Activated T-cell treated with anti-CD3 and anti-CD28 coated beads, Interleukin-2, amount 50 U/mL, for 1 hour (primary cell): ENCODE results near the gene CDKAL1.

Experiments
- DNase-seq: peaks from one replicate; pipeline ENCODE4 v3.0.0-alpha.2; 2020

Gene CDKAL1

GRCh38 chr6:20933057-20933788 is 399.0 kb downstream of the CDKAL1 start:
- DNase-seq = no peak

GRCh38 chr6:20936949-20937348 is 402.7 kb downstream of the CDKAL1 start:
- DNase-seq = no peak

GRCh38 chr6:20939161-20939775 is 405.0 kb downstream of the CDKAL1 start:
- no peak for DNase-seq

- no peak for DNase-seq
Observed at GRCh38 chr6:20943040-20943627, 408.9 kb downstream of the CDKAL1 start.

GRCh38 chr6:20943922-20944321 is 409.7 kb downstream of the CDKAL1 start:
- DNase-seq = no peak

- no peak for DNase-seq
Observed at GRCh38 chr6:20946022-20946421, 411.8 kb downstream of the CDKAL1 start.

GRCh38 chr6:20946890-20947289 is 412.6 kb downstream of the CDKAL1 start:
- DNase-seq = no peak

- no peak for DNase-seq
Observed at GRCh38 chr6:20947977-20948376, 413.7 kb downstream of the CDKAL1 start.

- no peak for DNase-seq
Observed at GRCh38 chr6:20948556-20948955, 414.3 kb downstream of the CDKAL1 start.

GRCh38 chr6:20949138-20949537 is 414.9 kb downstream of the CDKAL1 start:
- DNase-seq = no peak

GRCh38 chr6:20952699-20953474 is 418.6 kb downstream of the CDKAL1 start:
- DNase-seq = no peak

GRCh38 chr6:20954315-20954714 is 420.1 kb downstream of the CDKAL1 start:
- no peak for DNase-seq

- no peak for DNase-seq
Observed at GRCh38 chr6:20955131-20955530, 420.9 kb downstream of the CDKAL1 start.

- no peak for DNase-seq
Observed at GRCh38 chr6:20955751-20956150, 421.5 kb downstream of the CDKAL1 start.

- no peak for DNase-seq
Observed at GRCh38 chr6:20960067-20960466, 425.8 kb downstream of the CDKAL1 start.

- DNase-seq = no peak
Observed at GRCh38 chr6:20965276-20965675, 431.0 kb downstream of the CDKAL1 start.

- no peak for DNase-seq
Observed at GRCh38 chr6:20965915-20966314, 431.7 kb downstream of the CDKAL1 start.

- no peak for DNase-seq
Observed at GRCh38 chr6:20969551-20969950, 435.3 kb downstream of the CDKAL1 start.

- DNase-seq = no peak
Observed at GRCh38 chr6:20976391-20976918, 442.2 kb downstream of the CDKAL1 start.

- DNase-seq = no peak
Observed at GRCh38 chr6:20978151-20978614, 443.9 kb downstream of the CDKAL1 start.

- no peak for DNase-seq
Observed at GRCh38 chr6:20979076-20979475, 444.8 kb downstream of the CDKAL1 start.

GRCh38 chr6:20983961-20984360 is 449.7 kb downstream of the CDKAL1 start:
- DNase-seq = no peak

GRCh38 chr6:20985821-20986220 is 451.6 kb downstream of the CDKAL1 start:
- DNase-seq = no peak
